ENCODE results near the gene PLIN3.

DNA sequence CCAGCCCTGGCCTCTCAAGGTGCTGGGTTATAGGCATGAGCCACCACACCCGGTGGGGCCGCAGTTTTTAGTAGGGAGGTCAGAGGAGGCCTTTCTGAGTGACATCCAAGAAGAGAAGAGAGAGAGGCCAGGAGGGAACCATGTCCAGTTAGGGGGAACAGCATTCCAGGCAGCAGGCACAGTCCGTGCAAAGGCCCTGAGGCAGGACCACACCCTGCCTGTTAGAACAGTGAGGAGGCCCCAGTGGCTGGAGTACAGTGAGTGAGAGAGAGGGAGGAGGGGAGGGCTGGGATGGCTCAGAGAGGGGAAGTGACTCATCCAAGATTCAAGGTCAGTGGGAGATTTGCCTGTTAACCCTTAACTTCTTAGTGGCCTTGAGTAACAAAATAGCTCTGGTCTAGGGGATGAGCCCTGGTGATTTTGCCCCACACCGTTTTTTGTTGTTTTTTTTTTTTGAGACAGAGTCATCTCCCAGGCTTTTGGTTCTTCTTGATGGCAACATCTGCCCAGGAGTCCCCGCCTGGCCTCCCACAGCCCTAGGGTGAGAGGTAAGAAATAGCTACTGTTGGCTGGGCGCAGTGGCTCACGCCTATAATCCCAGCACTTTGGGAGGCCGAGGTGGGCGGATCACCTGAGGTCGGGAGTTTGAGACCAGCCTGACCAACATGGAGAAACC lies 2.7 kb upstream of the PLIN3 start:
- TF ChIP-seq, protein P1, sequence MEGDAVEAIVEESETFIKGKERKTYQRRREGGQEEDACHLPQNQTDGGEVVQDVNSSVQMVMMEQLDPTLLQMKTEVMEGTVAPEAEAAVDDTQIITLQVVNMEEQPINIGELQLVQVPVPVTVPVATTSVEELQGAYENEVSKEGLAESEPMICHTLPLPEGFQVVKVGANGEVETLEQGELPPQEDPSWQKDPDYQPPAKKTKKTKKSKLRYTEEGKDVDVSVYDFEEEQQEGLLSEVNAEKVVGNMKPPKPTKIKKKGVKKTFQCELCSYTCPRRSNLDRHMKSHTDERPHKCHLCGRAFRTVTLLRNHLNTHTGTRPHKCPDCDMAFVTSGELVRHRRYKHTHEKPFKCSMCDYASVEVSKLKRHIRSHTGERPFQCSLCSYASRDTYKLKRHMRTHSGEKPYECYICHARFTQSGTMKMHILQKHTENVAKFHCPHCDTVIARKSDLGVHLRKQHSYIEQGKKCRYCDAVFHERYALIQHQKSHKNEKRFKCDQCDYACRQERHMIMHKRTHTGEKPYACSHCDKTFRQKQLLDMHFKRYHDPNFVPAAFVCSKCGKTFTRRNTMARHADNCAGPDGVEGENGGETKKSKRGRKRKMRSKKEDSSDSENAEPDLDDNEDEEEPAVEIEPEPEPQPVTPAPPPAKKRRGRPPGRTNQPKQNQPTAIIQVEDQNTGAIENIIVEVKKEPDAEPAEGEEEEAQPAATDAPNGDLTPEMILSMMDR (IDR thresholded peaks at IDR 0.05; ENCODE audit: poor library complexity): no peak
- TF ChIP-seq EZH2 (IDR thresholded peaks at IDR 0.05; ENCODE audit: borderline replicate concordance): no peak

Measured in hepatocyte (in vitro differentiated cells).